NCI-H2107 treated with DMSO at 0.1 percent for 48 hours (cell line): ENCODE measurements around the gene KRTAP10-1.

Source experiments
- DNase-seq: peaks from one replicate; lab custom pipeline; 2025; ENCODE audit not compliant: unreplicated experiment; lab: John Stamatoyannopoulos, UW

KRTAP10-1 gene

DNA sequence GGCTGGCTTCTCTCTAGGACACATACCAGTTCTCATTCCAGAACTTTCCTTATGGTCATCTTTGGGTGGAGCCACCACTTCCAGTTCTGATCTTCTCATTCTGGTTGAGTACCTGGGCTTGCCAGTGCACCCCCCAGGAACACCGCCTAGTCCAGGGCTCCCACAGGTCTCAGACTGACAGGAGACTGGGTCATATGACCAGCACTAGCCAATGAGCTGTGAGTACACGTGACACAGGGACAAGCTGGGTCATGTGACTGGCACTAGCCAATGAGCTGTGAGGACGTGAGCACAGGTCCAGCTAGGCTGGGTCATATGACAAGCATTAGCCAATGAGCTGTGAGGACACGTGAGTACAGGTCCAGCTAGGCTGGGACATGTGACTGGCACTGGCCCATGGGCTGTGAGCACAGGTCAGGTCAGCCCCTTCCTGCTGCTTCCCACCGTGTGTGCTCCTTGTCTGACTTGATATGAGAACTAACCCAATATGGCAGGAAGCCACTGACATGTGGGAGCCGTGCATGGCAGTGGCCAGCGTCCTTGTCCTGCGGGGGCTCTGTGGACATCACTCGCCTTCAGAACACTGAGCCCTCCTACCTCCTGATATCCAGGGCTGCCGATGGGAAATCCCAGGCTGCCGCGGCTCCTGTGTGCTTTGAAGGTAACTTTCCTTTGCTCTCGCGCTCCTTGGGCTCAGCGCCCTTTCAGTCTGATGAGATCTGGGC lies 22.7 kb downstream of the KRTAP10-1 start:
- DNase-seq = no peak

GRCh38 chr21:44516828-44517174 lies 23.2 kb downstream of the KRTAP10-1 start:
- no peak for DNase-seq

- DNase-seq = no peak
These were observed 23.7 kb downstream of the KRTAP10-1 start for GRCh38 chr21:44516342-44516741.

DNA sequence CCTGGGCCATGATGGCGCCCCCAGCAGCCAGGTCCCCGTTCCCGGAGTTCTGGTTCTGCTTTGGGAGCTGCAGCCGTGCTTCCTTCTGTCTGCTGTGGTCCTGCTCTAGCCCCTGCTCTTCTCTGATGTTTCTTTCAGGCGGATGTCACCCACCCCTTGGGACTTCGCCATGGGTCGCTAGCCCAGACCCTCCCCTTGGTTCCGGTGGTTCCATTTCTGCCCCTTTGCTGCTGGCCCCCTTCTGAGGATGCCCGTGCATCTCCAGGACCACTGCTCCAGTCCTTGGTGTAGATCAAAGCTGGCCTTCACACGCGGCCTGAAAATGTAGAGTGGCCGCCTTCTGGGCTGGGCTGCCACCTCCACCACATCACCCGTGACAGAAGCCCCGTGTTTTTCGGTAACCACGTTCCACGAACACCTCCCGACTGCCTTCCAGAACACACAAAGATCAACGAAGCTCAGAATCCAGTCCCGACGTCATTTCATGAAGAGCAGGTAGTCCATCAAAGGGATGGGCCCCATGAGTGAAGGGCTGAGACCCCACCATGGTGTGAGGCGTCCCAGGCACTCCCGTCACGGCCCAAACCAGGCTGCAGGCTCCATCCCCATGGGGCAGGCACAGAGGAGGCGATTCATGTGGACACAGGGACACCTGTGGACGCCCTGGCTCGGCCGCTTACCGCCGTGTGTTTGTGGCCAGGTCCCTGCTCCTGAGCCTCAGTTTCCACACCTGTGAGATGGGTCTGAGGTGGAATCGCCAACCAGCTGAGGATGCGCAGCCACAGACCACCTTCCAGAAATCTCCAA lies 24.4 kb downstream of the KRTAP10-1 start:
- no peak for DNase-seq

DNA sequence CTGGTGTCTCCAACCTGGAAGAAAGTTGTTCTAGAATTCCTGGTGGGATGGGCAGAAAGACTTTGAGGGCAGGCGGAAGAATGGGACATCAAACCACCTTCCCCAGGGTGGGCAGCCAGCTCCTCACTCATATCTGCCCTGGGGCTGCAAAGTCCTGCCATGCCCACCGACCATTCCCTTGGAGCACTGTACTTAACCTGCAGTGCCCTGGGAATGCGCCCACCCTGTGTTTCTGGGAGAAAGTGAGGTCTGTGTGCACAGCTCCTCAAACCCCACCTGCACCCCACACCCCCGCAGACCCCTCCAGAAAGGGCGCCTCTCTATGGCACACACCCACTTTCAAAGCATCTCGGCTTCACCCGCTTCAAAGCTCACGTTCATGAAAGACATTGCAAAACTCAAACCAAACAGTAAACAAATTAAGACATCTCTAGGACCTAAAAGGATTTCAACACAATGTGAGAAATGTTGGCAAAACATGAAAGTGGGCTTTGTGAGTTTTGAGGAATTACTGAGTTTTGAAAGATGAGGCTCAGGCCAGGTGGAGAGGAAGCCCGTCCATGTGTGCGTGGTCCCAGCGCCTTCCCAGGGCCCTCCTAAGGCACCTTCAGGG lies 25.1 kb downstream of the KRTAP10-1 start:
- DNase-seq = no peak

- DNase-seq = no peak
These were observed 25.8 kb downstream of the KRTAP10-1 start for GRCh38 chr21:44514218-44514520.

DNA sequence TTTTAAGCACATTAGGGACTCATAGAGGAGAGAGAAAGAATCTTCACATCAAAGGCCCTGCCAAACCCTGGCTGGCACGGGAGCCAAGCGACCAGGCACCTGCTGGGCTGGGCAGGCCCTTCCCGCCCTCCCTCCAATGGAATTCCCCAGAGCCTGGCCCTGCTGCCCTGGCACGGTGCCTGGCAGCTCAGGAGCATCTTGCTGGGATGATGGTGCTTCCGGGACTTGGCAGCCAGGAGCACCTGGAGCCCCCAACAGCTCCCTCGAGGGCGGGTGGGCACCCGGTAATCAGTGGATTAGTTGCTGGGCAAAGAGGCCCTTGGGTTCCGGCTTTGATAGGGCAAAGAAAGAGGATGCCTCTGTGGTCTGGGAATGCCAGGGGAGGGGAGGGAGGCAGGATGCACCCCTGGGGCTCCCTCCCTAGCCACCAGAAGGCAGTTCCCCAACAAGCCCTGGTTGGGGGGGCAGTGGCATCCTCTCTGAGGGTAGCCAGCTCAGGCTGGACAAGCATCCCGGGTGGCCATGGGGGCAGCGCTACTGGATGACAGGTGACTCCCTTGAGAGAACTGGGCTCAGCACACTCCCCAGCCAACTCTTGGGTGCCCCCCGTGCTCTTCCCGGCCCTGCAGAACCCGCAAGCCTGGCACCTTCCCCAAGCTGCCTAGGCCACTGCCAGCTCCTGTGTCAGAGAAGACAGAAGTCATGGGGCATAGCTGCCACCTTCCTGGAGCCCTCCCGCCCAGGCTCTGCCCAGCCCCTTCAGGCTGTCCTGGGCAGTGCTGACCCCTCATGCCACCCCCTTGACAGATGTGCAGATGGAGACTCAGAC lies 26.4 kb downstream of the KRTAP10-1 start:
- peak; percentile 61 for DNase-seq

DNA sequence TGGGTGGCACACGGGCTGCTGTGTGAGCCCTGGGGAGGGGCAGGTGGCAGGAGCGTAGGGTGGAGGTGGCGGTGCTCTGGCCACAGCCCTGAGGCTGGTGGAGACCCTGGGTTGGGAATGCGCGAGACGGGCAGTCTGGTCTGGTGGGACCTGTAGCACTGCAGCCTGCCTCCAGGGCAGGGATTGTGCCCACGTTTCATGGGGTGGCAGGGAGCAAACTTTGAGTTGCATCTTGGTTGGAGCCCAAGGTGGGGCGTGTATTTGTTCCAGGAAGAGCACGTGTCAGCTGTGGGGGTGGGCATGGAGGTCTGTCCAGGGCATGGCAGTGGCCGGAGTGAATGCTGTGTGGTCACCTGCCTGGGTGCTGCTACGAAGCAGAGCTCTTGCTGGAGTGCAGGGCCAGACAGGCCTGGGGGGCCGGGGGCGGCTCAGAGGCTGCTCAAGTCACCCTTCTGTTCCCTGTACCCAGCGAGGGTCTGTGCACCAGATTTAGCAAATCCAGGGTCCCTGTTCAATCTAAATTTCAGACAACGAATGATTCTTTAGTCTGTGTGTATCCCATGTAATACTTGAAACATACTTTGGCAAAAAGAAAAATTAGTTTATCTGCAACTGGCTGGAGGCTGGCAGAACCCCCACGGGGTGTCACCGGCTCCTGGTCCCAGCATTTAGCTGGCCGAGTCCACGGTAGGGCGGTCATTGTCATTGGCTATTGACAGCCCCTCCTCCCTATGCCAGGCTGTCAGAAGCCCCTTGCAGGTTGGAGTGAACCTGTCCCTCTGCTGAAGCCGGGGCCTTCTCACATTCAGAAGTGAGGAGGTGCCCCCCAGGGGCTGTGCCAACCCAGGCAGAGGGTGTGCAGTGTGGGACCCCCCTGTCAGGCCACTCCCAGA lies 27.3 kb downstream of the KRTAP10-1 start:
- DNase-seq = no peak

DNA sequence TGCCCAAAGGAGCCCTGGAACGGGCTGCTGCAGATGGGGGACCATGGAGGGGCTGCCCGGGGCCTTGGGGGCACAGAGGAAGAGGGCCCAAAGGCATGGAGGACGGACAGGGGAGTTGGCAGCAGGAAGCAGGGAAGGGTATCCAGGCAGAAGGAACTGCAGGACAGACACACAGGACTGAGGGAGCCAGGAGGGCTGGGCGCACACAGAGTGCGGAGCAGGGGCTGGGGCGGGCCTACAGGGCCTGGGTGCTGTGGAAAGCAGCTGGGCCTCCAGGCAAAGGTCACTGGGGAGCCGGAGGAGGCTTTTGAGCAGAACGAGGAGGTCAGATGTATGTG lies 28.1 kb downstream of the KRTAP10-1 start:
- DNase-seq = no peak

DNA sequence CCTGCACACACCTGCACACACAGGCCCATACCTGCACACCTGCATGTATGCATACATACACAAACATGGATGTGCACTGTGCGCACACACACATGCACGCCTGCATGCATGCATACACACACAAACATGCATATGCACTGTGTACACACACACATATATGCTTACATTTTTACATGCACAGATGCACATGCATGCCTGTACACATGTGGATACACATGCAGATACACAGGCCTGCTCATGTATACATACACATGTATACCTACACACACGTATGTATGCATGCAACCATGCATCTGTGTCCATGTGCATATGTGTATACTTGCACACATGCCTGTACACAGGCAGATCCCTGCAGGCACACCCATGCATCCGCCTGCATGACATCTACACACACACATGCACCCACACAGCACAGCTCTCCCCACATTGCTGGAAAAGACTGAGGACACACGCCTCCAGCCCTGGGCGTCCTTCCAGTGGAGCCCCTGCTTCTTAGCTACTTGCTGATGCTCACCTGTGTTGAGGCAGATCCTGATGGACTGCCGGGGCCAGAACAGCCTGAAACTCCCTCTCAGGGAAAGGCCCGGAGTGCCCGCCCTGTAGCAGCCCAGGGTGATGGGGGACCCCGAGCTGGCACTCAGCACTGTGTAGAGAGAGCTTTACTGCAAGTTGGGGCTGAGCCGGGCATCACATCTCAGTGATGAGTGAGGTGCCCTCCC lies 28.6 kb downstream of the KRTAP10-1 start:
- DNase-seq = no peak

DNA sequence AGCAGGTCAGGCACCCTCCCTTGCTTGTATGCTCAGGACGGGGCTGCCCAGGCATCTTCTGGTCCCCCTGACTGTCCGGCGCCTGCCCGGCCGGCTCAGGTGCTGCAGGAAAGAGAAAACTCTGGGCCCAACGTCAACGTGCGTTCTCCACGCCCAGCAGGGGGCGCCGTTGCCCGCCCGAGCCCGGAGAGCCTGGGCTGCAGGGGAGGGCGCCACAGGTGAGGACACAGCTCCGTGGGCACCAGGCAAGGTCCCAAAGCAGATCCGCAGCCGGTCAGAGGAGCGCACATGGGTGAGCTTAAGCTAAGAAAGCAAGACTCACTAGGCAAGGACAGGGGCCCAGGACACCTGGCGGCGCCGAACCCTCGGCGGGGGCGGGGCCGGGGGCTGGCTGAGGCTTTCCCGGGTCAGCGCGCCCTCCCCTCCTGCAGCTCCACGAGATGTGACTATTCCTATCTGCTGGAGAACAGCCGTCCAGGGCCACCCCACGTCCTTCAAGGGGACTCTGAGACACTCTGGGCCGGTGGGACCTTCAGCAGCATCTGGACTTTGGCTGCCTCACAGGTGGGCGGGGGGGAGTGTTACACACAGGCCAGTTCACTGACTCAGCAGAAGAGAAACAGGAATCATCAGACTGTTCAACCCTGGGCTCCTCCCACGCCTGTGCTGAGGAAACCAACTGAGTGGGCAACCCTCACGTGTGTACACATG lies 29.3 kb downstream of the KRTAP10-1 start:
- peak; percentile 77 for DNase-seq

DNA sequence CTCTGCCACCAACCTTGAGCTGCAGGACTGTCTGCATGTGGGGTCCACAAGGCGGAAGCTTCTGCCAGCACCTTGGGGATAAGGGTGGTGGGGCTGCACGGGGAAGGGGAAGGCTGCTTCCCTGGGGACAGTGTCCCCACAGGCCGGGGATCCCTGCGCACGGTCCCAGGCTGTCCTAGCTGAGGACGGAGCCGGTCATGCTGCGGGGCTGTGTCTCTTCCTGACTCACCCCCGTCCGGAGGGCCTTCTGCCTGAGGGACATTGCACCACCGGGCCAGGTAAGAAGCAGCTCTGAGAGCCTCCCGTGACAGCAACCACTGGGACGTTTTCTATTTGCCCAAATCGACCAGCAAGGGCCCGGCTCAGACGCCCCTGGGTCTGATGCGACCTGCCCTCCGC lies 29.9 kb downstream of the KRTAP10-1 start:
- DNase-seq = no peak

- peak; percentile 92 for DNase-seq
These were observed 30.5 kb downstream of the KRTAP10-1 start for GRCh38 chr21:44509539-44509938.

- DNase-seq = no peak
These were observed 31.1 kb downstream of the KRTAP10-1 start for GRCh38 chr21:44508711-44509445.

DNA sequence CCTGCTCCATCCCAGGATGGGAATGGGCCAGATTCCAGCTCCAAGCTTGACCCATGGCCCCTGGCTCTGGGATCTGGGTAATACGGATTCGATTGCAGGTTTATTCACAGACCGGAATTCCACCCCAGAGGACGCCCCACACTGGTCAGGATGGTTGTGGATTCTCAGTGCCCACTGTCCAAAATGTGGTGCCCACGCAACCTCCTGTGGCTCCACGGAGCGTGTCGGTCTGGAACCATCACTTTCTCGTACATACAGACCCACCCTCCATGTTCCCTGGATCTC lies 31.6 kb downstream of the KRTAP10-1 start:
- DNase-seq = no peak

GRCh38 chr21:44507673-44508425 lies 32.1 kb downstream of the KRTAP10-1 start:
- DNase-seq = no peak

GRCh38 chr21:44506279-44507255 lies 33.4 kb downstream of the KRTAP10-1 start:
- DNase-seq = no peak
